BLaER1 (cell line): ENCODE data around the gene ZDHHC17.

Experiments
- H3K27ac ChIP-seq: shearing (Covaris generic); formaldehyde crosslinking; 2 replicates; pipeline ENCODE4 v1.8.1; 2022
- H3K27me3 ChIP-seq: shearing (Covaris generic); formaldehyde crosslinking; 2 replicates; pipeline ENCODE4 v1.8.1; 2022
- H3K36me3 ChIP-seq: shearing (Covaris generic); formaldehyde crosslinking; 2 replicates; pipeline ENCODE4 v1.8.1; 2022
- H3K4me1 ChIP-seq: shearing (Covaris generic); formaldehyde crosslinking; 2 replicates; pipeline ENCODE4 v1.8.1; 2022
- H3K4me2 ChIP-seq: shearing (Covaris generic); formaldehyde crosslinking; 2 replicates; pipeline ENCODE4 v1.8.1; 2022
- H3K4me3 ChIP-seq: shearing (Covaris generic); formaldehyde crosslinking; 2 replicates; pipeline ENCODE4 v1.8.1; 2022
- H3K9ac ChIP-seq: shearing (Covaris generic); formaldehyde crosslinking; 2 replicates; pipeline ENCODE4 v1.8.1; 2022
- H3K9me3 ChIP-seq: shearing (Covaris generic); formaldehyde crosslinking; 2 replicates; pipeline ENCODE4 v1.8.1; 2022
- H4K20me1 ChIP-seq: shearing (Covaris generic); formaldehyde crosslinking; 2 replicates; pipeline ENCODE4 v1.8.1; 2022
- Cebpa-rat ChIP-seq: shearing (Covaris generic); IDR thresholded peaks from 2 replicates; pipeline ENCODE4 v1.8.1; 2022

ZDHHC17 gene

GRCh38 chr12:76856018-76856644 is 92.2 kb downstream of the ZDHHC17 start:
- peaks cover 56% of the 10 kb centered on the region for H3K36me3 ChIP-seq
- peaks cover 7% of the 10 kb centered on the region for H3K9me3 ChIP-seq
- no peak overlapping the region for H3K9ac ChIP-seq
- H3K4me2 ChIP-seq = no peak overlapping the region
- H3K4me3 ChIP-seq = no peak overlapping the region
- no peaks in the 10 kb centered on the region for H3K27me3 ChIP-seq
- H4K20me1 ChIP-seq = no peaks in the 10 kb centered on the region
- no peak for TF ChIP-seq Cebpa-rat
- no peak overlapping the region for H3K27ac ChIP-seq
- peaks cover 21% of the 10 kb centered on the region for H3K4me1 ChIP-seq

- H3K4me1 ChIP-seq = peaks cover 39% of the 10 kb centered on the region
- TF ChIP-seq Cebpa-rat = no peak
- H3K4me2 ChIP-seq = peak overlapping the region; percentile 27
- peaks cover 7% of the 10 kb centered on the region for H3K9me3 ChIP-seq
- peaks cover 67% of the 10 kb centered on the region for H3K36me3 ChIP-seq
- no peak overlapping the region for H3K4me3 ChIP-seq
- H3K27me3 ChIP-seq = no peaks in the 10 kb centered on the region
- peak overlapping the region; percentile 50; the same call in 1 of the 2 replicates for H3K27ac ChIP-seq
- H3K9ac ChIP-seq = peak overlapping the region; percentile 2; the same call in 1 of the 2 replicates
- H4K20me1 ChIP-seq = no peaks in the 10 kb centered on the region
These were observed 95.7 kb downstream of the ZDHHC17 start for GRCh38 chr12:76859611-76860010.

GRCh38 chr12:76860256-76860655 is 96.3 kb downstream of the ZDHHC17 start:
- Histone ChIP-seq H3K27ac (peak overlapping the region; percentile 50), H3K4me1 (peaks cover 45% of the 10 kb centered on the region), H3K9me3 (peaks cover 7% of the 10 kb centered on the region), H3K27me3 (no peaks in the 10 kb centered on the region), H3K9ac (peak overlapping the region; percentile 2; the same call in 1 of the 2 replicates), H4K20me1 (no peaks in the 10 kb centered on the region), H3K4me2 (peak overlapping the region; percentile 27), H3K36me3 (peaks cover 64% of the 10 kb centered on the region), H3K4me3 (no peak overlapping the region)
- no peak for TF ChIP-seq Cebpa-rat

GRCh38 chr12:76863005-76863670 is 99.2 kb downstream of the ZDHHC17 start:
- Histone ChIP-seq H3K4me2 (peak overlapping the region; percentile 92), H3K9ac (peak overlapping the region; percentile 62; the same call in 1 of the 2 replicates), H4K20me1 (no peaks in the 10 kb centered on the region), H3K36me3 (peaks cover 35% of the 10 kb centered on the region), H3K4me1 (peaks cover 69% of the 10 kb centered on the region), H3K27ac (peak overlapping the region; percentile 95), H3K9me3 (no peaks in the 10 kb centered on the region), H3K27me3 (no peaks in the 10 kb centered on the region), H3K4me3 (no peak overlapping the region)
- TF ChIP-seq Cebpa-rat = no peak

- peak overlapping the region; percentile 62 for H3K9ac ChIP-seq
- peaks cover 3% of the 10 kb centered on the region for H3K9me3 ChIP-seq
- H3K4me2 ChIP-seq = peak overlapping the region; percentile 92
- H3K27ac ChIP-seq = peak overlapping the region; percentile 95
- TF ChIP-seq Cebpa-rat = no peak
- peak overlapping the region; percentile 9 for H3K4me3 ChIP-seq
- no peaks in the 10 kb centered on the region for H3K27me3 ChIP-seq
- peaks cover 75% of the 10 kb centered on the region for H3K4me1 ChIP-seq
- no peaks in the 10 kb centered on the region for H4K20me1 ChIP-seq
- H3K36me3 ChIP-seq = peaks cover 28% of the 10 kb centered on the region
These were observed 99.9 kb downstream of the ZDHHC17 start for GRCh38 chr12:76863837-76864236.

GRCh38 chr12:76864791-76865400 is 101.0 kb downstream of the ZDHHC17 start:
- H3K36me3 ChIP-seq = peaks cover 32% of the 10 kb centered on the region
- peak overlapping the region; percentile 58 for H3K4me3 ChIP-seq
- no peaks in the 10 kb centered on the region for H3K27me3 ChIP-seq
- peaks cover 75% of the 10 kb centered on the region for H3K4me1 ChIP-seq
- peak overlapping the region; percentile 80 for H3K9ac ChIP-seq
- no peaks in the 10 kb centered on the region for H4K20me1 ChIP-seq
- H3K9me3 ChIP-seq = peaks cover 13% of the 10 kb centered on the region
- TF ChIP-seq Cebpa-rat = no peak
- H3K27ac ChIP-seq = peak overlapping the region; percentile 95
- peak overlapping the region; percentile 92 for H3K4me2 ChIP-seq

GRCh38 chr12:76866151-76866567 is 102.2 kb downstream of the ZDHHC17 start:
- no peaks in the 10 kb centered on the region for H3K27me3 ChIP-seq
- H3K27ac ChIP-seq = peak overlapping the region; percentile 95
- peaks cover 13% of the 10 kb centered on the region for H3K9me3 ChIP-seq
- peak overlapping the region; percentile 80 for H3K9ac ChIP-seq
- peak overlapping the region; percentile 58 for H3K4me3 ChIP-seq
- TF ChIP-seq Cebpa-rat = no peak
- peaks cover 78% of the 10 kb centered on the region for H3K4me1 ChIP-seq
- peak overlapping the region; percentile 92 for H3K4me2 ChIP-seq
- no peaks in the 10 kb centered on the region for H4K20me1 ChIP-seq
- H3K36me3 ChIP-seq = peaks cover 29% of the 10 kb centered on the region

- H3K9me3 ChIP-seq = peaks cover 13% of the 10 kb centered on the region
- H3K4me2 ChIP-seq = peak overlapping the region; percentile 92
- no peak for TF ChIP-seq Cebpa-rat
- H3K4me3 ChIP-seq = peak overlapping the region; percentile 58
- no peaks in the 10 kb centered on the region for H3K27me3 ChIP-seq
- H3K36me3 ChIP-seq = peaks cover 23% of the 10 kb centered on the region
- H3K27ac ChIP-seq = peak overlapping the region; percentile 95
- H4K20me1 ChIP-seq = no peaks in the 10 kb centered on the region
- peak overlapping the region; percentile 80 for H3K9ac ChIP-seq
- peaks cover 83% of the 10 kb centered on the region for H3K4me1 ChIP-seq
These were observed 102.8 kb downstream of the ZDHHC17 start for GRCh38 chr12:76866726-76867125.

- no peak overlapping the region for H3K4me3 ChIP-seq
These were observed 107.2 kb downstream of the ZDHHC17 start for GRCh38 chr12:76871082-76871481.

GRCh38 chr12:76871742-76872141 is 107.8 kb downstream of the ZDHHC17 start:
- Histone ChIP-seq H3K27ac (no peak overlapping the region), H3K36me3 (peaks cover 19% of the 10 kb centered on the region), H3K9me3 (peaks cover 13% of the 10 kb centered on the region), H4K20me1 (no peaks in the 10 kb centered on the region), H3K4me3 (no peak overlapping the region), H3K27me3 (no peaks in the 10 kb centered on the region), H3K9ac (no peak overlapping the region), H3K4me2 (peak overlapping the region; percentile 30; the same call in 1 of the 2 replicates), H3K4me1 (peaks cover 74% of the 10 kb centered on the region)
- TF ChIP-seq Cebpa-rat = no peak

More at GRCh38 chr12:76871082-76871481, 107.2 kb downstream of the ZDHHC17 start:
- Histone ChIP-seq H3K4me1 (peaks cover 69% of the 10 kb centered on the region), H3K9me3 (peaks cover 13% of the 10 kb centered on the region), H3K27me3 (no peaks in the 10 kb centered on the region), H3K27ac (no peak overlapping the region), H3K9ac (no peak overlapping the region), H3K36me3 (peaks cover 19% of the 10 kb centered on the region), H3K4me2 (no peak overlapping the region), H4K20me1 (no peaks in the 10 kb centered on the region)
- TF ChIP-seq Cebpa-rat = no peak
